Measurements from ENCODE around the gene SLC25A39.
"Not testable (repeated sequence)": the region's sequence is repeated elsewhere in the genome, so short reads cannot be mapped to it uniquely, and the experiment has no call there.

Gene SLC25A39

GRCh38 chr17:44349553-44350070 lies 25.0 kb upstream of the SLC25A39 start:
- TF ChIP-seq GATA1 (IDR thresholded peaks at IDR 0.05; ENCODE audit: low read depth, low read length) (no peak), POLR2A (IDR thresholded peaks at IDR 0.05; ENCODE audit: low read length) (no peak)
- DNase-seq, result no peak

GRCh38 chr17:44348988-44349364 lies 24.4 kb upstream of the SLC25A39 start:
- TF ChIP-seq GATA1 (IDR thresholded peaks at IDR 0.05; ENCODE audit: low read depth, low read length) (no peak), POLR2A (IDR thresholded peaks at IDR 0.05; ENCODE audit: low read length) (no peak)
- no peak for DNase-seq

- no peak for DNase-seq
- TF ChIP-seq GATA1 (IDR thresholded peaks at IDR 0.05; ENCODE audit: low read depth, low read length) (no peak), POLR2A (IDR thresholded peaks at IDR 0.05; ENCODE audit: low read length) (no peak)
These were observed 23.8 kb upstream of the SLC25A39 start for GRCh38 chr17:44348234-44348987.

GRCh38 chr17:44347206-44348055 lies 22.8 kb upstream of the SLC25A39 start:
- DNase-seq, result not testable (repeated sequence)

- no peak for TF ChIP-seq POLR2A (IDR thresholded peaks at IDR 0.05; ENCODE audit: low read length)
- TF ChIP-seq GATA1 (IDR thresholded peaks at IDR 0.05; ENCODE audit: low read depth, low read length), result no peak
- no peak for DNase-seq
These were observed 21.6 kb upstream of the SLC25A39 start for GRCh38 chr17:44346064-44346844.

GRCh38 chr17:44345454-44346026 lies 20.9 kb upstream of the SLC25A39 start:
- TF ChIP-seq POLR2A (IDR thresholded peaks at IDR 0.05; ENCODE audit: low read length), result peak; percentile 31
- TF ChIP-seq GATA1 (IDR thresholded peaks at IDR 0.05; ENCODE audit: low read depth, low read length), result no peak
- peak; percentile 48 to 69 for DNase-seq

GRCh38 chr17:44344939-44345453 lies 20.4 kb upstream of the SLC25A39 start, which contains the start of gene GRN:
Gene GRN, plus strand, starts transcription at chr17:44345302. Its CDS starts 3,863 bp downstream, at chr17:44349165.
- TF ChIP-seq GATA1 (IDR thresholded peaks at IDR 0.05; ENCODE audit: low read depth, low read length) (no peak), POLR2A (IDR thresholded peaks at IDR 0.05; ENCODE audit: low read length) (peak; percentile 66)
- peak; percentile 92 for DNase-seq

- TF ChIP-seq POLR2A (IDR thresholded peaks at IDR 0.05; ENCODE audit: low read length) (no peak), GATA1 (IDR thresholded peaks at IDR 0.05; ENCODE audit: low read depth, low read length) (no peak)
- DNase-seq, result no peak
These were observed 19.0 kb upstream of the SLC25A39 start for GRCh38 chr17:44343510-44344209.

- DNase-seq, result peak; percentile 34 to 83
These were observed 15.9 kb upstream of the SLC25A39 start for GRCh38 chr17:44340553-44340952.

GRCh38 chr17:44338702-44339101 lies 14.1 kb upstream of the SLC25A39 start:
- no peak for DNase-seq
- TF ChIP-seq POLR2A (IDR thresholded peaks at IDR 0.05; ENCODE audit: low read length) (no peak), GATA1 (IDR thresholded peaks at IDR 0.05; ENCODE audit: low read depth, low read length) (no peak)

GRCh38 chr17:44335968-44336367 lies 11.3 kb upstream of the SLC25A39 start:
- no peak for TF ChIP-seq GATA1 (IDR thresholded peaks at IDR 0.05; ENCODE audit: low read depth, low read length)
- no peak for TF ChIP-seq POLR2A (IDR thresholded peaks at IDR 0.05; ENCODE audit: low read length)
- DNase-seq, result no peak

- DNase-seq, result no peak
- TF ChIP-seq GATA1 (IDR thresholded peaks at IDR 0.05; ENCODE audit: low read depth, low read length) (no peak), POLR2A (IDR thresholded peaks at IDR 0.05; ENCODE audit: low read length) (no peak)
These were observed 10.9 kb upstream of the SLC25A39 start for GRCh38 chr17:44335564-44335963.

GRCh38 chr17:44334727-44335126 lies 10.1 kb upstream of the SLC25A39 start:
- TF ChIP-seq POLR2A (IDR thresholded peaks at IDR 0.05; ENCODE audit: low read length) (no peak), GATA1 (IDR thresholded peaks at IDR 0.05; ENCODE audit: low read depth, low read length) (no peak)
- no peak for DNase-seq

Data from erythroblast (primary cell).